ENCODE data around the gene ANKK1. TPM values are rescaled to one million over a fixed set of nuclear protein-coding genes. Genes with fewer than 3 reads are reported as not detected.

The ANKK1 gene
- total and polyA plus RNA-seq, 4 donors = 0.01 to 0.08 TPM; not detected in 2

DNA sequence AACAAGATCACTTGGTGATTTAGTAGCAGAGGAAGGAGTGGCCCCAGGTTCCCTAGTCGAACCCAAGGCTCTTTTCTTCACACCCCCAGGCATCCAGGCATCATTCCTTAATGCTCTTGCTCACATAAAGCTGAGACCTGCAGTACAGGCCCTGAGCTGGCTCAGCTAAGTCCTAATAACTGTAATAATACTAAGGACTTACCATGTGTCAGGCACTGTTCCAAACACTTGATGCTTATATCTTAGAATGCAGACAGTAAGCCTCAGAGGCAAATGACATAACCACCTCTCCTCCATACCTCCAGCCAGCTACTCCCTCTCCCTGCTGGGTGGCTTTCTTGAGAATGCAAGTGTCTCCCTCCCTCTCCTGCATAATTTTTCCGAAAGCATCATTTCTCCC lies 33.2 kb downstream of the ANKK1 start (continued):
- TF ChIP-seq, protein P1, sequence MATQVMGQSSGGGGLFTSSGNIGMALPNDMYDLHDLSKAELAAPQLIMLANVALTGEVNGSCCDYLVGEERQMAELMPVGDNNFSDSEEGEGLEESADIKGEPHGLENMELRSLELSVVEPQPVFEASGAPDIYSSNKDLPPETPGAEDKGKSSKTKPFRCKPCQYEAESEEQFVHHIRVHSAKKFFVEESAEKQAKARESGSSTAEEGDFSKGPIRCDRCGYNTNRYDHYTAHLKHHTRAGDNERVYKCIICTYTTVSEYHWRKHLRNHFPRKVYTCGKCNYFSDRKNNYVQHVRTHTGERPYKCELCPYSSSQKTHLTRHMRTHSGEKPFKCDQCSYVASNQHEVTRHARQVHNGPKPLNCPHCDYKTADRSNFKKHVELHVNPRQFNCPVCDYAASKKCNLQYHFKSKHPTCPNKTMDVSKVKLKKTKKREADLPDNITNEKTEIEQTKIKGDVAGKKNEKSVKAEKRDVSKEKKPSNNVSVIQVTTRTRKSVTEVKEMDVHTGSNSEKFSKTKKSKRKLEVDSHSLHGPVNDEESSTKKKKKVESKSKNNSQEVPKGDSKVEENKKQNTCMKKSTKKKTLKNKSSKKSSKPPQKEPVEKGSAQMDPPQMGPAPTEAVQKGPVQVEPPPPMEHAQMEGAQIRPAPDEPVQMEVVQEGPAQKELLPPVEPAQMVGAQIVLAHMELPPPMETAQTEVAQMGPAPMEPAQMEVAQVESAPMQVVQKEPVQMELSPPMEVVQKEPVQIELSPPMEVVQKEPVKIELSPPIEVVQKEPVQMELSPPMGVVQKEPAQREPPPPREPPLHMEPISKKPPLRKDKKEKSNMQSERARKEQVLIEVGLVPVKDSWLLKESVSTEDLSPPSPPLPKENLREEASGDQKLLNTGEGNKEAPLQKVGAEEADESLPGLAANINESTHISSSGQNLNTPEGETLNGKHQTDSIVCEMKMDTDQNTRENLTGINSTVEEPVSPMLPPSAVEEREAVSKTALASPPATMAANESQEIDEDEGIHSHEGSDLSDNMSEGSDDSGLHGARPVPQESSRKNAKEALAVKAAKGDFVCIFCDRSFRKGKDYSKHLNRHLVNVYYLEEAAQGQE (IDR thresholded peaks at IDR 0.05) = no peak
- TF ChIP-seq, protein P2, sequence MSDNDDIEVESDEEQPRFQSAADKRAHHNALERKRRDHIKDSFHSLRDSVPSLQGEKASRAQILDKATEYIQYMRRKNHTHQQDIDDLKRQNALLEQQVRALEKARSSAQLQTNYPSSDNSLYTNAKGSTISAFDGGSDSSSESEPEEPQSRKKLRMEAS (IDR thresholded peaks at IDR 0.05) = no peak

DNA sequence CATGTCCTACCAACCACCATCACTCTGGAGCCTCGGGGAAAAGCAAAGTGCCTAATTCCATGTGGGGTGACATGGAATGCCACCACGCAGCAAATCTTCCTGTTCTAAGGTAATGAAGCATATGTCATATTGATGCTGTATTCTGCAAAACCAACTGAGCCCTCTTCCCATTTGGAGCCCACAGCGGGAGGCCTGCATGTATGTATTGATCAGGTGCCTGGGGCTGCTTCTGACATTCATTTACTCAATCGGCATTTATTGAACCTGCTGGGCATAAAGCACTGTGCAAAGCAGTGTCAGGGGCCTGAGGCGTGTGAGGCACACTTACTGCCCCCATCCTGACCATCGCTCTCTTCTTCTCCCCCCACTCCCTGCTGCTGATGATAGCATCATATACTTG lies 39.1 kb downstream of the ANKK1 start:
- 74% methylated on average over 6 of the region's 6 CpGs for WGBS
- no peak overlapping the region for H3K9ac ChIP-seq (ENCODE audit: low read depth in 1 of 2, low read length in 2 of 2)
- no peaks in the 10 kb centered on the region for H3K36me3 ChIP-seq (ENCODE audit: control insufficient read depth in 4 of 4, insufficient read depth in 3 of 4, low read depth in 1 of 4, low read length in 3 of 4)
- no peak for DNase-seq (ENCODE audit: low spot score)
- no peak for TF ChIP-seq RAD21 (IDR thresholded peaks at IDR 0.05)
- no peak for TF ChIP-seq GABPA (IDR thresholded peaks at IDR 0.05 in 1 of 2, conservative IDR thresholded peaks at IDR 0.05 in 1 of 2)
- no peak for TF ChIP-seq FOXA1 (IDR thresholded peaks at IDR 0.05)
- TF ChIP-seq TAF1 (conservative IDR thresholded peaks at IDR 0.05) = no peak
- TF ChIP-seq, protein P3, sequence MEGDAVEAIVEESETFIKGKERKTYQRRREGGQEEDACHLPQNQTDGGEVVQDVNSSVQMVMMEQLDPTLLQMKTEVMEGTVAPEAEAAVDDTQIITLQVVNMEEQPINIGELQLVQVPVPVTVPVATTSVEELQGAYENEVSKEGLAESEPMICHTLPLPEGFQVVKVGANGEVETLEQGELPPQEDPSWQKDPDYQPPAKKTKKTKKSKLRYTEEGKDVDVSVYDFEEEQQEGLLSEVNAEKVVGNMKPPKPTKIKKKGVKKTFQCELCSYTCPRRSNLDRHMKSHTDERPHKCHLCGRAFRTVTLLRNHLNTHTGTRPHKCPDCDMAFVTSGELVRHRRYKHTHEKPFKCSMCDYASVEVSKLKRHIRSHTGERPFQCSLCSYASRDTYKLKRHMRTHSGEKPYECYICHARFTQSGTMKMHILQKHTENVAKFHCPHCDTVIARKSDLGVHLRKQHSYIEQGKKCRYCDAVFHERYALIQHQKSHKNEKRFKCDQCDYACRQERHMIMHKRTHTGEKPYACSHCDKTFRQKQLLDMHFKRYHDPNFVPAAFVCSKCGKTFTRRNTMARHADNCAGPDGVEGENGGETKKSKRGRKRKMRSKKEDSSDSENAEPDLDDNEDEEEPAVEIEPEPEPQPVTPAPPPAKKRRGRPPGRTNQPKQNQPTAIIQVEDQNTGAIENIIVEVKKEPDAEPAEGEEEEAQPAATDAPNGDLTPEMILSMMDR (IDR thresholded peaks at IDR 0.05; ENCODE audit: low read depth, low read length, missing input control) = no peak
- TF ChIP-seq SP1 (IDR thresholded peaks at IDR 0.05) = no peak
- TF ChIP-seq, protein P4, sequence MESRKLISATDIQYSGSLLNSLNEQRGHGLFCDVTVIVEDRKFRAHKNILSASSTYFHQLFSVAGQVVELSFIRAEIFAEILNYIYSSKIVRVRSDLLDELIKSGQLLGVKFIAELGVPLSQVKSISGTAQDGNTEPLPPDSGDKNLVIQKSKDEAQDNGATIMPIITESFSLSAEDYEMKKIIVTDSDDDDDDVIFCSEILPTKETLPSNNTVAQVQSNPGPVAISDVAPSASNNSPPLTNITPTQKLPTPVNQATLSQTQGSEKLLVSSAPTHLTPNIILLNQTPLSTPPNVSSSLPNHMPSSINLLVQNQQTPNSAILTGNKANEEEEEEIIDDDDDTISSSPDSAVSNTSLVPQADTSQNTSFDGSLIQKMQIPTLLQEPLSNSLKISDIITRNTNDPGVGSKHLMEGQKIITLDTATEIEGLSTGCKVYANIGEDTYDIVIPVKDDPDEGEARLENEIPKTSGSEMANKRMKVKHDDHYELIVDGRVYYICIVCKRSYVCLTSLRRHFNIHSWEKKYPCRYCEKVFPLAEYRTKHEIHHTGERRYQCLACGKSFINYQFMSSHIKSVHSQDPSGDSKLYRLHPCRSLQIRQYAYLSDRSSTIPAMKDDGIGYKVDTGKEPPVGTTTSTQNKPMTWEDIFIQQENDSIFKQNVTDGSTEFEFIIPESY (IDR thresholded peaks at IDR 0.05) = no peak
- TF ChIP-seq, protein P2 (IDR thresholded peaks at IDR 0.05) = no peak
- TF ChIP-seq YY1 (IDR thresholded peaks at IDR 0.05) = no peak
- TF ChIP-seq, protein P5, sequence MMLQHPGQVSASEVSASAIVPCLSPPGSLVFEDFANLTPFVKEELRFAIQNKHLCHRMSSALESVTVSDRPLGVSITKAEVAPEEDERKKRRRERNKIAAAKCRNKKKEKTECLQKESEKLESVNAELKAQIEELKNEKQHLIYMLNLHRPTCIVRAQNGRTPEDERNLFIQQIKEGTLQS (IDR thresholded peaks at IDR 0.05) = no peak
- TF ChIP-seq EGR1 (IDR thresholded peaks at IDR 0.05; ENCODE audit: low read depth in 2 of 2) = no peak
- no peak for TF ChIP-seq FOXA2 (IDR thresholded peaks at IDR 0.05)
- TF ChIP-seq JUND (IDR thresholded peaks at IDR 0.05) = no peak
- TF ChIP-seq RXRA (IDR thresholded peaks at IDR 0.05) = no peak
- no peak for TF ChIP-seq HNF4A (conservative IDR thresholded peaks at IDR 0.05)
- TF ChIP-seq HNF4G (IDR thresholded peaks at IDR 0.05) = no peak
- TF ChIP-seq NR2F2 (IDR thresholded peaks at IDR 0.05) = no peak
- TF ChIP-seq, protein P1 (IDR thresholded peaks at IDR 0.05) = no peak
- H3K9me3 ChIP-seq (ENCODE audit: control insufficient read depth in 4 of 4, low read length in 3 of 4) = no peaks in the 10 kb centered on the region
- H3K4me1 ChIP-seq (ENCODE audit: control insufficient read depth in 4 of 4, insufficient read depth in 4 of 4, low read length in 3 of 4) = no peaks in the 10 kb centered on the region
- no peak overlapping the region for H3K4me3 ChIP-seq (ENCODE audit: low read depth in 1 of 3, low read length in 3 of 3)
- no peaks in the 10 kb centered on the region for H3K27me3 ChIP-seq (ENCODE audit: control insufficient read depth in 4 of 4, insufficient read depth in 4 of 4, low read length in 3 of 4)
- H3K27ac ChIP-seq (ENCODE audit: low read depth in 1 of 2, low read length in 2 of 2) = no peak overlapping the region

Measured in liver (tissue), 9 donors.